Measurements from ENCODE around the gene PDLIM4.

GRCh38 chr5:132251220-132251725 is 6.2 kb upstream of the PDLIM4 start:
- TF ChIP-seq CTCF (IDR thresholded peaks at IDR 0.05) (no peak), POLR2A (IDR thresholded peaks at IDR 0.05) (no peak)
